Subcutaneous adipose tissue (tissue), 4 donors: ENCODE measurements around the gene SH3BP5. TPM values are rescaled to one million over a fixed set of nuclear protein-coding genes. Genes with fewer than 3 reads are reported as not detected.

Experiments used
- total RNA-seq, 4 donors: library from RNA; depleted of rRNA; stranded (reverse); fragments of >200 nt; gene quantifications; one replicate each; pipeline ENCODE4 v1.1.0, GENCODE V29; 2016
- TF ChIP-seq, protein P1 (sequence below): fragments of 450-650 bp; IDR thresholded peaks from one replicate; pipeline ENCODE4 v1.5.1; 2016; ENCODE audit warnings: low read depth, mild to moderate bottlenecking, control low read depth, antibody characterized with exemption, moderate library complexity

Gene SH3BP5
- total RNA-seq, 4 donors from 2014 or later = 67.5 to 90.6 (median 83.7) TPM

DNA sequence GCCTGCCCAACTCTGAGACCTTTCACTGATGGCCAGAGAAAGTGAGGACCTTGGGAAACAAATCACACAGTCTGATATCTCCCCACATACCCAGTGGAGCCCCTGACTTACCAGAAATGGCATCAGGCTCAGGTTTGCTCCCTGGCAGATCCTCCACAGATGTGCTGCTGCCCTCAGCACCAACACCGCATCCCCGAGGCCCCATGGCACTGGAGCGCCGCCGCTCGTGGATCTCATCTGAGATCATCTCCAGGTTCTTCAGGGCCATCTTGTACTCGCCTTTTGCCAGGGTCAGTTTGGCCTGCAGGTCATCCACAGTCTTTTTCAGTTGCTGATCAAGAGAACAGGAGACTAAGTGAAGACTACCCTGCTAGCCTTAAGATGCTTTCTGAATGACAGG lies 73.7 kb downstream of the SH3BP5 start:
- TF ChIP-seq, protein P1, sequence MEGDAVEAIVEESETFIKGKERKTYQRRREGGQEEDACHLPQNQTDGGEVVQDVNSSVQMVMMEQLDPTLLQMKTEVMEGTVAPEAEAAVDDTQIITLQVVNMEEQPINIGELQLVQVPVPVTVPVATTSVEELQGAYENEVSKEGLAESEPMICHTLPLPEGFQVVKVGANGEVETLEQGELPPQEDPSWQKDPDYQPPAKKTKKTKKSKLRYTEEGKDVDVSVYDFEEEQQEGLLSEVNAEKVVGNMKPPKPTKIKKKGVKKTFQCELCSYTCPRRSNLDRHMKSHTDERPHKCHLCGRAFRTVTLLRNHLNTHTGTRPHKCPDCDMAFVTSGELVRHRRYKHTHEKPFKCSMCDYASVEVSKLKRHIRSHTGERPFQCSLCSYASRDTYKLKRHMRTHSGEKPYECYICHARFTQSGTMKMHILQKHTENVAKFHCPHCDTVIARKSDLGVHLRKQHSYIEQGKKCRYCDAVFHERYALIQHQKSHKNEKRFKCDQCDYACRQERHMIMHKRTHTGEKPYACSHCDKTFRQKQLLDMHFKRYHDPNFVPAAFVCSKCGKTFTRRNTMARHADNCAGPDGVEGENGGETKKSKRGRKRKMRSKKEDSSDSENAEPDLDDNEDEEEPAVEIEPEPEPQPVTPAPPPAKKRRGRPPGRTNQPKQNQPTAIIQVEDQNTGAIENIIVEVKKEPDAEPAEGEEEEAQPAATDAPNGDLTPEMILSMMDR = no peak

DNA sequence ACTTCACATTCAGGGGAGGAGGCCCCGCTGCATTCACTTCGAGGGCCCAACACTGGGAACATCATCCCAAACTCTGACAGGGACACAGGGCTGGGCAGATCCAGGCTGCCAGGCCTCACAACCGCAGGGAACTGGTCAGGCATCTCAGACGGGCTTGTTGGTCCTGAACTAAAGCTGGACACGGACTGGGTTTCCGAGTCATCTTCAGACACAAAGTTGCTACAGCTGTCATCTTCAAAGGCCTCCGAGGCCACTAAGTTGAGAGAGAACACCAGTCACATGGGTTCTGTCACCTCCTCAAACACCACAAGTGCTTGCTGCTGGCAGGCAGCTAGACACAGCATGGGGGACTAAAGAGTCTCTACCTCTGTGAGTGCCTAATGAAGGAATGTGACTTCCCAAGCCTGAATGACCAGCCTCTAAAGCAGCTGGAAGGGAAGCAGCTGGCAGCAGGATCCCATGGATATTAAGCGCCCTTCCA lies 75.5 kb downstream of the SH3BP5 start:
- TF ChIP-seq, protein P1 = no peak

DNA sequence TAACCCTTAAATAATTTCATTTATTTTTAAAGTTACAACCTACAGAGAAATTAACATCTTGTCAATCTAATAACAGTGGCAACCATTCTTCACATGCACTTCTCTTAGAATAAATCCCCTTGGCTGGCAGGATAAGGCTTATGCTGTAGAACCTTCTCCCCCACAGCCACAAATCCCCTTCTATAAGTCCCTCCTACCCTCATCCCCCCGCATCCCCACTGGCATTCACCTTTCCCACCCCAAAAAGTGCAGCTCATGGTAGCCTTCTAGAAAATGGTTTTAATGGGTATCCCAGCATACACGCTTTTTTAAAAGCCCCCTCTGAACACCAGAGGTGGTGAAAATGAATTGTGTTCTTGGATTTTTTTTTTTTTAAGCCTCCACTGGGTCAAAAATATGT lies 77.2 kb downstream of the SH3BP5 start:
- TF ChIP-seq, protein P1 = no peak

DNA sequence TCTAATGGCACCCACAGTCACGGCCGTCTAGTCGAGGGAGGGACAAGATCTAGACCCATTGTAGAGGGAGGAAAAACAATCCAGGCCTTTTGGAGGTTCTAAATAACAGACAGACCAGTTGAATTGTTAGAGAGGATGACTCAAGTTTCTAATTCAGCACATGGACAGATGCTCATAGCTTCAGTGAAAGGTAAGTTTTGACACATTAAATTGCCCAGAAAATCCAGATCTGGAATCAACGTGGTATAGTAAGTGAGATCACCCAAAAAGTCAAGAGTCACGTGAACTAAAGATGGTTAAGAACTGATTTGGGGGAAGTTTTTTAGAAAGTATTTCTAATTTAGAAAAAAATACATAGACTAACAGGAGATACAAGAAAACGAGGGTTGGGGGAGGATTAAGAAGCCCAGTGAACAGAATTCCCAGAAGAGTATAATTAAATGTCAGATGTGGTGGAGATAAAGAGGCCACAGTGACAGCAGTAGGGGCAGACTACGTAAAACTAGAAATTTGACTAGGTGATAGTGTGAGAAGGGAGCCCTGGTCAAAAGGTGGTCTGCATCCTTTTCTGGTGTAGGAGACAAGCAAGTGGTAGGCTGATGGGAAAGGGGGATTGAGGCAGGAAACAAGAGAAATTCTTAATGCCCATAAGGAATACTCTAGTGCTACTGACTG lies 79.2 kb downstream of the SH3BP5 start:
- TF ChIP-seq, protein P1 = no peak

DNA sequence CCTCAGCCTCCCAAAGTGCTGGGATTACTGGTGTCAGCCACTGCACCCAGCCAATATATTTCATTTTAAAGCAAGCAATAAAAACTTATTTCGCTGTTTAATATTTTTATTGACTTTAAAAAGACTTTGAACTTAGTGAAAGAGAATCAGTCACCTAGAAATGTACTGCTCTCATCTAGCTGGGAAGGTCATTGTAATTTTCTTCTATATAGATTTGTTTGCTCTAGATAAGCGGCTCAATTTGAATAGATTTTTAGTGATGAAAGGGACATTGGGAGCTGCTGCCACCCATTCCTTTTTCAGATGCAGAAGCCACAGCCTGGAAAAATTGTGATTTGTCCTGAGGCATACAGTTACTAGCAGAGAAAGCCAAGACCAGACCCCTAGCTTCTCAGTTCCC lies 86.2 kb downstream of the SH3BP5 start:
- TF ChIP-seq, protein P1 = no peak

DNA sequence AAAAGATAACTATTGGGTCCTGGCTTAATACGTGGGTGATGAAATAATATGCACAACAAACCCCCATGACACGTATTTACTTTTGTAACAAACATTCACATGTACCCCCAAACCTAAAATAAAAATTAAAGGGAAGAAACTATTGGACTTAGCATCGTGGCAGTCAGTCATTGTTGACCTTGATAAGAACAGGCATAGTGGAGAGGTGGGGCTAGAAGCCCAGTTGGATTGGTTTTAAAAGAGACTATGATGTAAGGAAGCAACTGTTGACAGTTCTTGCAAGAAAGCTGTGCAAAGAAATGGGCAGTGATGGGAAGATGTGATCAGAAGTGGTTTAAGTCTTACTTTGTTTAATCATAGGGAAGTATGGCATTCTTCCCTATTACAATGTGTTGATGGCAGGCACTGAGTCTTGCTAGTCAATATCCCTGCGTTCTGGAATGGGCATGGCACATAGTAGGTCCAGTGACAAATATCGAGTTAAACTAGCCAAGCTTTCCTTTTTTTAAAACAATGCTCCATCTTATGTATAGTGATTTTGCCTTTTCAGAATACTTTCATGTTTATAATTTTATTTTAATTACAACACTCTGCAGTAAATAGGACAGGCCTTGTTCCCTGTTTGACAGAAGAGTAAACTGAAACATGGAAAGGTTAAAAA lies 88.4 kb downstream of the SH3BP5 start:
- TF ChIP-seq, protein P1 = no peak

DNA sequence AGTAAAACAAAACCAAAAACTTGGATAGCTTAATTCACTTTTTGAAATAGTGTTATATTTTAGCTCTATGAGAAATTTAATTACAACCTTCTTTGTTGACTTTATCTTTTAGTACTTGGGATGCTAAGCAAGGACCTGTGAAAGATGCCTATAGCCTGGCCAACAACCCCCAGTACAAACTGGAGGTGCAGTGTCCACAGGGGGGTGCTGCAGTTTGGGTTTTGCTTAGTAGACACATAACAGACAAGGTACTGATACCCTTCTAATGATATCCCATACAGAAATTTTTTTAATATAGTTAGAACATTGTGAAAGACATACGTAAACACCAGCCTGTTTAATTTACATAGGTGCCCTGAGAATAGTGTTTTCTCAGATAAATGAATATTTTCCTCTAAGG lies 91.0 kb downstream of the SH3BP5 start:
- TF ChIP-seq, protein P1 = no peak
